Stomach (tissue), 9 donors: ENCODE data around the gene MYLK2. TPM values are rescaled to one million over a fixed set of nuclear protein-coding genes. Genes with fewer than 3 reads are reported as not detected.

ENCODE experiments used
- DNase-seq, 2 donors: peaks; one replicate each; pipeline versions ENCODE4 v3.0.0 to v3.0.0-alpha.2; 2013 to 2019
- H3K27ac ChIP-seq, 5 donors: fragments of 200-600 bp in 4 of 5; sonication (generic) in 4 of 5; one replicate each; pipeline ENCODE4 v1.5.1; 2013 to 2019; ENCODE audit warnings: mild to moderate bottlenecking in 1 of 5, moderate library complexity in 1 of 5
- H3K27me3 ChIP-seq, 3 donors: fragments of 200-600 bp; sonication (generic); one replicate each; pipeline ENCODE4 v1.5.1; 2017 to 2019; ENCODE audit warnings: mixed run types in 1 of 3
- H3K36me3 ChIP-seq, 4 donors: fragments of 200-600 bp; sonication (generic); 1 replicate in 3 of 4; 2 replicates in 1 of 4; pipeline ENCODE4 v1.5.1; 2016 to 2019
- H3K4me1 ChIP-seq, 4 donors: fragments of 200-600 bp; sonication (generic); one replicate each; pipeline ENCODE4 v1.5.1; 2016 to 2019
- H3K4me3 ChIP-seq, 4 donors: fragments of 200-600 bp; sonication (generic) in 3 of 4; one replicate each; pipeline ENCODE4 v1.5.1; 2016 to 2019; ENCODE audit warnings: mild to moderate bottlenecking in 1 of 4
- H3K9me3 ChIP-seq, 4 donors: fragments of 200-600 bp; sonication (generic); one replicate each; pipeline ENCODE4 v1.5.1; 2016 to 2019
- EP300 ChIP-seq: sonication (generic); formaldehyde crosslinking; IDR thresholded peaks from one replicate; pipeline ENCODE4 v1.6.1; 2017; ENCODE audit warnings: antibody characterized with exemption
- POLR2A ChIP-seq, 4 donors: fragments of 450-650 bp; IDR thresholded peaks; one replicate each; pipeline ENCODE4 v1.6.1; 2016; ENCODE audit warnings: antibody characterized with exemption in 4 of 4, control low read depth in 2 of 4, mild to moderate bottlenecking in 1 of 4, moderate library complexity in 1 of 4
- POLR2AphosphoS5 ChIP-seq, 3 donors: sonication (generic); formaldehyde crosslinking; IDR thresholded peaks; one replicate each; pipeline ENCODE4 v1.6.1; 2016; ENCODE audit warnings: antibody characterized with exemption in 3 of 3
- WGBS, 5 donors: extraction: QIAGEN DNeasy Blood & Tissue Kit in 3 of 5; methylation state at CpG; one replicate each; pipeline versions ENCODE4 v1.1.5 to v1.1.7; 2013 to 2018; 5-methylcytosine and 5-hydroxymethylcytosine counted together
- intact Hi-C: fragments of 100-400 bp; cut with DNase I; formaldehyde crosslinking; loops from one replicate; pipeline ENCODE4 v1.15.1; 2023; ENCODE audit warnings: low total_unique reads
- polyA plus RNA-seq, 3 donors: library from polyadenylated mRNA; stranded (reverse); fragments of 200-250 nt; gene quantifications; one replicate each; pipeline ENCODE4 v1.2.3, GENCODE V29; 2013
- total RNA-seq, 5 donors: library from RNA; depleted of rRNA; stranded (reverse); fragments of >200 nt; gene quantifications; one replicate each; pipeline versions ENCODE4 v1.1.0 to v1.2.3, GENCODE V29; 2014 to 2016
- TF ChIP-seq, protein P1 (sequence below), 7 experiments: fragments of 450-650 bp in 4 of 7; fragments of 200-600 bp in 3 of 7; sonication (generic) in 3 of 7; IDR thresholded peaks; one replicate each; pipeline ENCODE4 v1.5.1; 2016 to 2019; ENCODE audit warnings: antibody characterized with exemption in 7 of 7, control low read depth in 2 of 7, mild to moderate bottlenecking in 1 of 7
- donor health status: healthy with polysubstance abuse.
- donor health status: Bipolar disorder and iron deficiency.
- donor health status: healthy.

Gene MYLK2
- total and polyA plus RNA-seq, 8 donors = 0.19 to 0.45 (median 0.37) TPM; not detected in 3

DNA sequence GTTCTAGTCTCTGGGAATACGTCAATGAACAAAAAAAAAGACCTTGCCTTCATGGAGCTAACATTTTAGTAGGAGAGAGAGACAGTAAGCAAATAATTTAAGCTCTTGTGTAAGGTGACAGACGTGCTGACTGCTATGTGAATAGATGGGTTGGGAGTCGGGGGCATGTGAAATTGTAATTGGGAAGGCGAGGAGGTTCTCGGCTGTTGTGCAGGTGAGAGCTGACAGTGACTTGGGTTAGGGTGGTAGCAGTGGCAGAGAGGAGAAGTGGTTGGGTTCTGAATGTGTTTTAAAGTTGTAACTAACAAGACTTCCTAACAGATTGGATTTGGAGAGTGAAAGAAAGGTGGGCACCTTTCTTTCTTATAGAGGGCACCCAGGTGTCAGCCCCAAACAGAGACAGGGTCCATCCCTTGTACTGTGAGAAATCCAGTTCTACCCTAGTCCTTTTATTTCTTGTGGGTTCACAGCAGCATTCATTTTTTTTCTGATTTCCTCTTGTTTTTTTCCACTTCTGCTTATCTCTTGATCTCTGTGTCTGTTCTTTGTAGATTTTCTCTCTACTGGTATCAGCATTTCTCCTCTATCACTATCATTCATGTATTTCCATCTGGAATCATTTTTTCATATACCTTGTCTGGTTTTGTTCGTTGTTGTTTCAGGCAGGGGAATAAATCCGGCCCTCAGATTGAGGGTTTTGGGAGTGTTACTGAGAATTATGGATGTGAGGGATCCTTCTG, 15.4 kb upstream of the MYLK2 start:
- Histone ChIP-seq H3K4me3 (no peak overlapping the region), H3K27ac (no peak overlapping the region), H3K4me1 (no peaks in the 10 kb centered on the region), H3K36me3 (peaks cover 0 to 11% (median 0%) of the 10 kb centered on the region in 4 donors), H3K27me3 (no peaks in the 10 kb centered on the region), H3K9me3 (no peaks in the 10 kb centered on the region)
- no peak for DNase-seq
- TF ChIP-seq EP300 = no peak
- WGBS, 5 donors = 87 to 92% (median 90%) methylated on average over 7 of the region's 7 CpGs
- intact Hi-C loops = no loop called here

DNA sequence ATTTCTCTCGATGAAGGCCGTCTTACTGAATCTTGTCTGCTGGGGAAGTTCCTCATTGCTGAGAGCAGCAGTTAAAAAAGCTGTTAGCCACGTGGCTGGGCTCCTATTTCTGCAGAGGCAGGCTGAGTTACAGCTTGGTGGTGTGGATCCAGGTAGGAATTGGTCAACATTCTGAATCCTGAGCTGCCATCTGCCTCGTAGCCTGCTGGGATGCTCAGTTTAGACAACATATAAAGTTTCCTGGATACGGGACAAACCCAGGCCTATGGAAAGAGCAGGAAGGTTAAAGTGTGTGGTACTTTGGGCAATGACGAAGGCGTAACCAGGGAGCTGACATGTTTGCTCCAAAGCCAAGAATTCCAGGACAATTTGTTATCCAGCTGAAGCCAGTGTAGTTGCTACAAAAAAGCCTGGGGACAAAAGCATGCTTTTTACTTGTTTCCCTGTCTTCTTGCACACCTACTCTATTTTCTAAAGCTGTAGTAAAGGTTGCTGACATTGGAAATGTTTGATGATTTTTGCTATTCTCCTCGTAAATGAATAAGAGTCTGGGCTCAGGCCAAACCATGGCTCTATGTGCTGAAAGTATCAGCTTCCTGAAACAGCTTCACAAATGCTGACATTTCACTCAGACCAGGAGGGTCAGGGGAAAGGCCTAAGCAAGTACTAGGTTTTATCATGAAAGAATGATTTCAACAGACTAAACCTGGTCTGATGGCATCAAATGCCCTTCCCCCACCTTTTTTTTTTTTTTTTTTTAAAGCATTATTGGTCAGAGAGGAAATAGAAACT, 12.4 kb upstream of the MYLK2 start:
- Histone ChIP-seq H3K4me1 (no peaks in the 10 kb centered on the region), H3K9me3 (no peaks in the 10 kb centered on the region), H3K27ac (no peak overlapping the region), H3K36me3 (peaks cover 0 to 7% (median 0%) of the 10 kb centered on the region in 4 donors), H3K4me3 (no peak overlapping the region), H3K27me3 (no peaks in the 10 kb centered on the region)
- no peak for DNase-seq
- TF ChIP-seq EP300 (no peak), POLR2A (IDR thresholded peaks at IDR 0.05) (no peak), POLR2AphosphoS5 (IDR thresholded peaks at IDR 0.05) (no peak)
- TF ChIP-seq, protein P1, sequence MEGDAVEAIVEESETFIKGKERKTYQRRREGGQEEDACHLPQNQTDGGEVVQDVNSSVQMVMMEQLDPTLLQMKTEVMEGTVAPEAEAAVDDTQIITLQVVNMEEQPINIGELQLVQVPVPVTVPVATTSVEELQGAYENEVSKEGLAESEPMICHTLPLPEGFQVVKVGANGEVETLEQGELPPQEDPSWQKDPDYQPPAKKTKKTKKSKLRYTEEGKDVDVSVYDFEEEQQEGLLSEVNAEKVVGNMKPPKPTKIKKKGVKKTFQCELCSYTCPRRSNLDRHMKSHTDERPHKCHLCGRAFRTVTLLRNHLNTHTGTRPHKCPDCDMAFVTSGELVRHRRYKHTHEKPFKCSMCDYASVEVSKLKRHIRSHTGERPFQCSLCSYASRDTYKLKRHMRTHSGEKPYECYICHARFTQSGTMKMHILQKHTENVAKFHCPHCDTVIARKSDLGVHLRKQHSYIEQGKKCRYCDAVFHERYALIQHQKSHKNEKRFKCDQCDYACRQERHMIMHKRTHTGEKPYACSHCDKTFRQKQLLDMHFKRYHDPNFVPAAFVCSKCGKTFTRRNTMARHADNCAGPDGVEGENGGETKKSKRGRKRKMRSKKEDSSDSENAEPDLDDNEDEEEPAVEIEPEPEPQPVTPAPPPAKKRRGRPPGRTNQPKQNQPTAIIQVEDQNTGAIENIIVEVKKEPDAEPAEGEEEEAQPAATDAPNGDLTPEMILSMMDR (IDR thresholded peaks at IDR 0.05) = no peak
- intact Hi-C loops = no loop called here
- 76 to 88% (median 85%) methylated on average over 8 of the region's 8 CpGs for WGBS, 5 donors

DNA sequence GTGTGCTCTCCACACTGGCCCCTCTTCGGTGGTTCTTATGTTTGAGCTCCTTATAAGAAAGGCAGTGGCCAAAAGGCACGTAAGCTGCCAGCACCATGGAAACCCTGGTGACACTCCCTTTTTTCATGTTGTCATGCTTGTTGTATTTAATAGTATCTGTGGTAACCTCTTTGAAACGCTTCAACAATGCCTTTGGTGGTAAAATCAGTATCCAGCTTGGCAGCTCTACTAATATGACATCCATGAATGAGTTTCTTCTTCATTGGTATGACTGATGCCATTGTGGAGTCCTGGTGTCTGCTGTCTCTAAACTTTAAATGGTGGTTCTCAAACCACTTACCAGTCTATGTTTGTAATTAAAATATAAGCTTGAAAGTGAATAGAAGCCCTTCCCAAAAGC, 10.7 kb upstream of the MYLK2 start:
- WGBS, 5 donors = 79 to 94% (median 92%) methylated on average over 3 of the region's 3 CpGs
- Histone ChIP-seq H3K4me3 (no peak overlapping the region), H3K4me1 (no peaks in the 10 kb centered on the region), H3K27me3 (no peaks in the 10 kb centered on the region), H3K9me3 (no peaks in the 10 kb centered on the region), H3K27ac (no peak overlapping the region), H3K36me3 (no peaks in the 10 kb centered on the region)
- intact Hi-C loops = no loop called here
- no peak for TF ChIP-seq EP300
- no peak for TF ChIP-seq POLR2AphosphoS5 (IDR thresholded peaks at IDR 0.05)
- TF ChIP-seq POLR2A (IDR thresholded peaks at IDR 0.05) = no peak
- TF ChIP-seq, protein P1 (IDR thresholded peaks at IDR 0.05) = no peak
- no peak for DNase-seq

DNA sequence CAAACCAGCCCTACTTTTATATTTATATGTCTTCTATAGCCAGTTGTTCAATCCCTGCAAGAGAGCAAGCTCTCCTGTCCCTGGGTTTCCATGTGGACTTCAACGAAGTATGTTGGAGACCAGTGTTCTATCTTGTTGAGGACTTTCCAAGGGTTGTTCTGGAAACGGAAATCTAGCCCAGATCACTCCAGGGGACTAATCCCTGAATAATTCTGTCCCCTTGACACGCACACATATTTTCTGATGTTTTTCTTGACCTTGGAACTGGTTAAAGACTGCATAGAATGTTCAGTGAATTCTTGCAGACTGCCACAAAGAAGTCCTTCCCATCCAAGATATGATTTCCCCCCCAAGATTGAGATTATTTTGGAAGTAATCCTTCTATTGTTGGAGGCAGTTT, 9.5 kb upstream of the MYLK2 start:
- no peaks in the 10 kb centered on the region for H3K9me3 ChIP-seq
- H3K4me1 ChIP-seq = no peaks in the 10 kb centered on the region
- DNase-seq = no peak
- no peak overlapping the region for H3K4me3 ChIP-seq
- H3K27ac ChIP-seq = no peak overlapping the region
- intact Hi-C loops = no loop called here
- H3K27me3 ChIP-seq = no peaks in the 10 kb centered on the region
- WGBS, 5 donors = 76 to 95% (median 81%) methylated on average over 3 of the region's 3 CpGs
- H3K36me3 ChIP-seq = no peaks in the 10 kb centered on the region
- TF ChIP-seq POLR2AphosphoS5 (IDR thresholded peaks at IDR 0.05) (no peak), POLR2A (IDR thresholded peaks at IDR 0.05) (no peak), EP300 (no peak)
- TF ChIP-seq, protein P1 (IDR thresholded peaks at IDR 0.05) = no peak

DNA sequence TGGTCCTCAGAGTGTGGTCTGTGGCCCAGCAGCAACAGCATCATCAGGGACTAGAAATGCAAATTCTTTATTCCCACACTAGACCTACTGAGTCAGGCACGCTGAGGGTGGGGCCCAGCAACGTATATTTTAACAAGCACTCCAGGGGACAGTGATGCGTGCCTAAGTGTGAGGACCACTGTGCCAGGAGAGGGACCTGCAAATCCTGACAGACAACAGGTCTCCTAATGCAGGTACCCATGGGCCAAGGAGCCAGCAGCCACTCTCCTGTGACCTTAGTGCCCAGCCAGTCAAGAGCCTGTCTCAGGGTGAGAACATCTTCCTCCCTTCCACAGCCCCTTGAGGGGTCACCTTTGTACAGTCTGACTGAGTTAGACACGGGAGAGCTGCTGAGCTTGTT, 8.0 kb upstream of the MYLK2 start:
- H3K27ac ChIP-seq = no peak overlapping the region
- 85 to 95% (median 91%) methylated on average over 2 to 4 of the region's 4 CpGs for WGBS, 5 donors
- H3K4me3 ChIP-seq = no peak overlapping the region
- intact Hi-C loops = no loop called here
- no peaks in the 10 kb centered on the region for H3K27me3 ChIP-seq
- no peaks in the 10 kb centered on the region for H3K36me3 ChIP-seq
- H3K9me3 ChIP-seq = no peaks in the 10 kb centered on the region
- TF ChIP-seq POLR2A (IDR thresholded peaks at IDR 0.05) = no peak
- no peak for TF ChIP-seq POLR2AphosphoS5 (IDR thresholded peaks at IDR 0.05)
- no peak for TF ChIP-seq EP300
- TF ChIP-seq, protein P1 (IDR thresholded peaks at IDR 0.05) = no peak
- no peaks in the 10 kb centered on the region for H3K4me1 ChIP-seq
- DNase-seq = no peak
